Adrenal gland (tissue), 5 donors: ENCODE data around the gene LHCGR.

Experiments used
- CTCF ChIP-seq, 6 experiments: fragments of 450-650 bp in 4 of 6; fragments of 200-600 bp in 2 of 6; sonication (generic) in 1 of 6; IDR thresholded peaks; 1 replicate in 5 of 6; 2 replicates in 1 of 6; pipeline versions ENCODE4 v1.5.1 to v1.8.0; 2016 to 2021; ENCODE audit warnings: antibody characterized with exemption in 6 of 6, mild to moderate bottlenecking in 2 of 6, moderate library complexity in 1 of 6
- POLR2A ChIP-seq, 2 donors: fragments of 450-650 bp; IDR thresholded peaks; one replicate each; pipeline ENCODE4 v1.6.1; 2017; ENCODE audit warnings: antibody characterized with exemption in 2 of 2, mild to moderate bottlenecking in 2 of 2, moderate library complexity in 1 of 2
- donor health status: DM: no; HTN: no; CAD: no.

DNA sequence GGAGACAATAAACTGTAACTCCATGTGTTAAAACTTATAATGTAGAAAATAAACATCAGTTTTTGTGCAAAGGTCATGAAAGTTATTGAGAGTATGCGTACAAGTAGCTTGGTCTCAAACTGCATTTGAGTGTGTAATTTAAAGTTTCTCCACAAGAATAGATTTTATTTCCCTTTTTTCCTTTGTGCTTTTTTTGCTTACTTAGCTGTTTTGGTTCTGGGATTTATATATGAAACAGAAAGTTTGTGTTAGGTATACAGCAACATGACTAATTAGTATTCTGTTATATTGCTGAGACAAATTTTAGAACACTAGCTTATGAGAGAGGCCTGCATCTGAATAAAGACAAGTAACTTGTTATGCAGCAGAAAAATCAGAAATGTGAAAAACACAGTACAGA, 70.4 kb downstream of the LHCGR start:
- TF ChIP-seq CTCF (IDR thresholded peaks at IDR 0.05) (no peak), POLR2A (IDR thresholded peaks at IDR 0.05) (no peak)
